ENCODE data around the gene PHF12.
"Not testable (repeated sequence)": the region's sequence is repeated elsewhere in the genome, so short reads cannot be mapped to it uniquely, and the experiment has no call there.

PHF12 gene

GRCh38 chr17:28879886-28880571 lies 71.3 kb downstream of the PHF12 start:
- DNase-seq: no peak

DNA sequence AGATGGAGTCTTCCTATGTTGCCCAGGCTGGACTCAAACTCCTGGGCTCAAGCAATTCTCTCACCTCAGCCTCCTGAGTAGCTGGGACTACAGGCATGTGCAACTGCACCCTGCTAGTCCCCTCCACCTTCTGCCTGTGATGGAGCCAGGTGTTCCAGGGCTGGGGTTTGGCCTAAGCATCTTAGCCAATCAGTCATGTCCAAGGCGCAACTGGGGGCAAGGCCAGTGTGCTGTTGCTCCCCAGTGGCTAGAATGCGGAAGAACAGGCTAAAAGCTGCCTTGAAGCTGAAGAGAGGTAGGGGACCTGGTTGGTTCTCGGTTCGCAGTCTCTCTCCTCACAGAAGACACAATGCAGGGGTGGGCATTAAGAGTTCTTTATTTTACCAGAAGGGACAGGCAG lies 72.3 kb downstream of the PHF12 start:
- DNase-seq: no peak

DNA sequence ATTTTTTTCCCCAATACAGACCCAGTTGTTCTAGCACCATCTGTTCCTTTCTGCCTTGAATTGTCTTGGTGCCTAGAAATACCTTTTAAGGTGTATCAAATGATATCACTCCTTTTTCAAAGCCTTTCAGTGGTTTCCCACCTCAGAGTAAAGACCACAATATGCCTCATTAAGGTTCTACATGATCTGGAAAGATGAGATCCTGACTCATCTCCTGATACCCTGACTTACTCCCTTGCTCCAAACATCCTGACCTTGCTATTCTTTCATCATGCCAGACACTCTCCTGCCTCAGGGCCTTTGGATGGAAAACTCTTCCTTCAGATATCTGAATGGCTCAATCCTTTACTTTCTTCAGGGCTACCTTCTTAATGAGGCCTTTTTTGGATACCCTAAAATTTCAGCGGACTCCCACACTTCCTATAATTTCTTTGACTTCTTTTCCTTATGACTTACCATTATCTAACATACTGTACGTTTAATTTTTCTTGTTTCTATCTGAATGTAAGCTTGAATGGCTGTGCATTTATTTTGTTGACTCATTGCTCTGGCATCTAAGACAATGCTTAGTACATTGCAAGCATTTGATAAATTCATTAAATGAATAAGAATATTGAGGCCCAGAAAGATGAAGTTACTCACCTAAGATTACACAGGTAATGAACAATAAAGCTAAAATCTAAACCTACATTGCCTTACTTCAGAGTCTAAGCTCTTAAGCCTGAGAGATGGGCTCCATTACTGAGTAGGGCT lies 73.0 kb downstream of the PHF12 start:
- DNase-seq: no peak

DNA sequence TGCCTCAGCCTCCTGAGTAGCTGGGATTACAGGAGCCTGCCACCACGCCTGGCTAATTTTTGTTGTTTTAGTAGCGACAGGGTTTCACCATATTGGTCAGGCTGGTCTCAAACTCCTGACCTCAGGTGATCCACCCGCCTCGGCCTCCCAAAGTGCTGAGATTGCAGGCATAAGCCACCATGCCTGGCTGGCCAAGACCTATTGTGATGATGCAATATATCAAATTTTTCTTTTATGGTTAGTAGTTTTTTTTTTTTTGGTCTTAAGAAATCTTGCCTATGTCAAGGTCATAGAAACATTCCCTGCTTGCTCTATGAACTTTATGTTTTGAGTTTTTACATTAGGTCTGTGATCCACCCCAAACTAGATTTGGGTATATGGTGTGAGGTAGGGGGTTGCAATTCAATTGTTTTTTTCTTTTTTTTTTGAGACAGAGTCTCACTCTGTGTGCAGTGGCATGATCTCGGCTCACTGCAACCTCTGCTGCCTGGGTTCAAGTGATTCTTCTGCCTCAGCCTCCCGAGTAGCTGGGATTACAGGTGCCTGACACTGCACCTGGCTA lies 74.1 kb downstream of the PHF12 start:
- not testable (repeated sequence) for DNase-seq

DNA sequence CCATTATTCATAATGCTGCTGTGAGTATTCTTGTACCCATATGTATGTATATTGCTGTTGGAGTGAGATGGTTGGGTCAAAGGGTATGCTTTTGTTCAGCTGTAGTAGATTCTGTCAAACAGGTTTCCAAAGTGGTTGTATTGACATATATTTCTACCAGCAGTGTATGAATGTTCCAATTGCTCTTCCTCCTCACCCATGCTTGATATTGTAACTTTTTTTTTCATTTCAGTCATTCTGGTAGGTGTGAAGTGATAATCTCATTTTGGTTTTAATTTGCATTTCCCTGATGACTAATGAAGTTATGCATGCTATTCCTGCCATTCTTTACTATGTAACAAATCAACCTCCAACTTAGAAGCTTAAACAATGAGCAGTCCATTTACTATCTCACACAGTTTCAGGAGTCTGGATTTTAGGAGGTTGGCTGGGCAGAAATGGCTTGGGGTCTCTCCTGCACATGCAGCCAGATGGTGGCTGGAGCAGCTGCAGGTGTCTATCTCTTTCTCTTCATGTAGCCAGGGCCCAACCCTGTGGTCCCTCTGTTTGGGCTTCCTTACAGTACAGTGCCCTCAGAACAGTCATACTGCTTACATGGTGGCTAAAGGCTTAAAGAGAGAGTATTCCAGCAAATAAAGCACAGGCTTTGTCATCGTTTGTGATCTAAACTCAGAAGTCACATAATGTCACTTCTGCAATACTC lies 75.3 kb downstream of the PHF12 start:
- DNase-seq: no peak

GRCh38 chr17:28874750-28875149 lies 76.6 kb downstream of the PHF12 start:
- no peak for DNase-seq

DNA sequence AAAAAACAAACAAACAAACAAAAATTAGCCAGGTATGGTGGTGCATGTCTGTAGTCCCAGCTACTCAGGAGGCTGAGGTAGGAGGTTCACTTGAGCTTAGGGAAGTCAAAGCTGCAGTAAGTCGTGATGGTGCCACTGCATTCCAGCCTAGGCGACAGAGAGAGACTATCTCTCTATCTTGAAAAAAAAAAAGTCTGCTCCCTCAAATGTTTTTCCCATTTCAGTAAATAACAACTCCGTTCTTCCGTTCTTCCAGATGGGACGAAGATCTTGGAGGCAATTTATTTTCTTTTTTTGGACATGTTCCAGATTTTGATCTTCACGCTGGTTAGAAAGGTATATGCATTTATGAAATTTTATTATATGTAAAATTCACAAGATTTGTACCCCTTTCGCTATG lies 77.5 kb downstream of the PHF12 start:
- DNase-seq: no peak

GRCh38 chr17:28871056-28871579 lies 80.2 kb downstream of the PHF12 start:
- DNase-seq: no peak

- DNase-seq: no peak
Measured at GRCh38 chr17:28867276-28867675, 84.0 kb downstream of the PHF12 start.

GRCh38 chr17:28865946-28866752 lies 85.2 kb downstream of the PHF12 start:
- no peak for DNase-seq

DNA sequence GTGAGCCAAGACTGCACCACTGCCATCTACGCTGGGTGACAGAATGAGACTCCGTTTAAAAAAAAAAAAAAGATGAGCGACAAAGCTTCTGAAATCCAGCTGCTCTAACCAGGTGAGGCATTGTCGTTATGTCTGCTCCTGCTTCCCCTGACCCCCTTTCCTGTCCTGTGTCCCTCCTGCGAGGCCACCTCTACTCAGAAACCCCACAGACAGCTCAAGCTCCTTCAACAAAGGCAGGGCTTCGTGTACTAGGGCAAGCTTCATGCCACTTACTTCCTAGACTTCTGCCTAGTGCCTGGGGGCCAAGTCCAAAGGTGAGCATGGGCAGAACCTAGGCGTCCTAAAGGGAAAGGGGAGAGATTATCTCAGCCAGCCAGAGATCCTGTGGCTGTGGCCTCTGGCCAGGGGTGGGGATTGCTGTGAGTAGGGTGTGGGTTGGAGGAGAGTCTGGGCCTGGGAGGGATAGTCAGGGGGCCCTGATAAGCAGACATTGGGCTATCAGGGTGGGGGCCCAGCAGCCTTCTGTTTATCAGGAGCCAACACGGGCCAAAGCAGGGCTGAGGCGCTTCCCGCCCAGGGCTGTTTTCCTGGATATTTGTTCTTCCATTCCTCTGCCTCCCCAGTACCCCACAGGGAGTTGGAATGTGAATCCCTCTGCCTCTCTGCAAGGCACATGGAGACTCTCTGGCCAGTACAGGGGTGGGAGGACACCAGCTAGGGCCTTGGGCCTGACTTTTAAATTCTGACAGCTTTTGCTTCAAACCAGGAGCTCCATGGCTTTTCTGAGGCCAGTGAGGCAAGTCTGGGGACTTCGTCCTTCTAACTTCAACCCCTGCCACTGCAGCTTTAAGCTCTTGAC lies 86.1 kb downstream of the PHF12 start:
- no peak for DNase-seq

- no peak for DNase-seq
Measured at GRCh38 chr17:28863953-28864352, 87.4 kb downstream of the PHF12 start.

GRCh38 chr17:28862561-28862960 lies 88.8 kb downstream of the PHF12 start:
- no peak for DNase-seq

GRCh38 chr17:28861393-28862203 lies 89.7 kb downstream of the PHF12 start:
- no peak for DNase-seq

GRCh38 chr17:28860363-28860808 lies 90.9 kb downstream of the PHF12 start:
- no peak for DNase-seq

DNA sequence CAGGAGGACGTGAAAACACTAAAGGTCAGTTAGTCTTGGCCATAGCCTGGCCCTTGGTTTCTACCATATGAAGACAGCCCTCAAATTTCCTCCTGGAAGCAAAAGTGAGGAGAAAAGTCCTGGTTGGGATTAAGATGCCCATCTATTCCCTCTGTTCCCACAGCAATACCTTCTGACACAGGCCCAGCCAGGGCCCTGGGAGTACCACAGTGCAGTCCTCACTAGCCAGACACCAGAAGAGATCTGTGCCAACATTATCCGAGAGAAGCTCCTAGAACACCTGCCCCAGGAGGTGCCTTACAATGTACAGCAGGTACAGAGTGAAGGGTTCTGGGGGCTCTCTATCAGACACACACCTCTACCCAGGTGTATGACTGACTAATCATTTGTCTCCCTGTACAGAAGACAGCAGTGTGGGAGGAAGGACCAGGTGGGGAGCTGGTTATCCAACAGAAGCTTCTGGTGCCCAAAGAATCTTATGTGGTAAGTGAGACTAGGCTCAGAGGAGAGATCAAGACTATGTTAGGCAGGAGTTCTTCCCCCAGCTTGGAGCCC lies 92.4 kb downstream of the PHF12 start:
- DNase-seq: no peak

GRCh38 chr17:28857905-28858800 lies 93.2 kb downstream of the PHF12 start:
- no peak for DNase-seq

GRCh38 chr17:28856028-28856574 lies 95.2 kb downstream of the PHF12 start:
- no peak for DNase-seq

GRCh38 chr17:28855336-28855679 lies 96.0 kb downstream of the PHF12 start:
- DNase-seq: no peak

Data from NCI-H1092 treated with DMSO at 0.1 percent for 48 hours (cell line).